Heart left ventricle (tissue), 13 donors: ENCODE results near the gene GATAD2B.

Experiments
- CTCF ChIP-seq, 12 donors: fragments of 200-600 bp; sonication (generic) in 4 of 12; IDR thresholded peaks; one replicate each; pipeline versions ENCODE4 v1.5.0 to v1.8.0; 2018 to 2022; ENCODE audit warnings: antibody characterized with exemption in 12 of 12, mild to moderate bottlenecking in 5 of 12
- POLR2A ChIP-seq, 2 donors: fragments of 450-650 bp; IDR thresholded peaks; one replicate each; pipeline ENCODE4 v1.6.1; 2017; ENCODE audit warnings: antibody characterized with exemption in 2 of 2, mild to moderate bottlenecking in 2 of 2, moderate library complexity in 2 of 2
- donor health status: ischemic (EF 13 %, LVEDD 7.1; RV severe dilation, severe dysfunction).
- donor health status: DM: no; HTN: yes; CAD: no.
- donor health status: DM: no; HTN: no; CAD: no.
- donor health status: ischemic (EF 25% LVEDD 6.9; RV normal size, moderate dysfunction).
- donor health status: ischemic (EF 25% LVEDD 5.7; RV mildly dilated, moderate dysfunction).
- donor health status: ischemic (EF 35%, LVEDD 5.7; RV mildly dilated, moderate dysfunction).
- donor health status: nonischemic (EF 11% LVEDD 7.7; RV severe dilation, severe dysfunction).
- donor health status: DM: yes; HTN: yes; CAD: no.
- donor health status: PGD.
- donor health status: ischemic (EF 29% LVEDD 5.4; RV normal size, mild dysfunction).
- donor health status: nonischemic (EF 23%, LVEDD 6.1; RV moderate dilation, normal function).

- no peak for TF ChIP-seq CTCF (IDR thresholded peaks at IDR 0.05)
- TF ChIP-seq POLR2A (IDR thresholded peaks at IDR 0.05), result no peak
Measured at GRCh38 chr1:153857505-153857904, 65.3 kb downstream of the GATAD2B start.
